ENCODE data around the gene KNSTRN. TPM values are rescaled to one million over a fixed set of nuclear protein-coding genes. Genes with fewer than 3 reads are reported as not detected.

KNSTRN gene
- total and polyA plus RNA-seq, 2 of the 13 experiments (the other 11 are each of a cell fraction or from before 2014, with no cell fraction given) = 20.3 to 62.3 TPM

GRCh38 chr15:40441565-40442531 lies 59.3 kb downstream of the KNSTRN start (continued):
- no peak for TF ChIP-seq ZNF143 (CRISPR knock-in tag; IDR thresholded peaks at IDR 0.05)
- 0 out of 2 replicates have a peak, but pooled peaks have one; percentile 35 for TF ChIP-seq TEAD2 (CRISPR knock-in tag; IDR thresholded peaks at IDR 0.05)
- no peak for TF ChIP-seq LRRFIP1 (CRISPR knock-in tag; conservative IDR thresholded peaks at IDR 0.05)
- no peak; the same call in 1 of the 2 replicates for TF ChIP-seq ZNF558 (CRISPR knock-in tag; IDR thresholded peaks at IDR 0.05; ENCODE audit: borderline replicate concordance)
- no peak for TF ChIP-seq CREBL2 (CRISPR knock-in tag; IDR thresholded peaks at IDR 0.05; ENCODE audit: borderline replicate concordance)
- TF ChIP-seq HDAC2 (CRISPR knock-in tag; IDR thresholded peaks at IDR 0.05) = no peak
- TF ChIP-seq MTF1 (CRISPR knock-in tag; IDR thresholded peaks at IDR 0.05) = no peak
- TF ChIP-seq MZF1 (CRISPR knock-in tag; IDR thresholded peaks at IDR 0.05; ENCODE audit: borderline replicate concordance) = no peak
- no peak for TF ChIP-seq ZNF274 (CRISPR knock-in tag; IDR thresholded peaks at IDR 0.05)
- no peak for TF ChIP-seq ZNF709 (CRISPR knock-in tag; IDR thresholded peaks at IDR 0.05)
- TF ChIP-seq, protein P1, sequence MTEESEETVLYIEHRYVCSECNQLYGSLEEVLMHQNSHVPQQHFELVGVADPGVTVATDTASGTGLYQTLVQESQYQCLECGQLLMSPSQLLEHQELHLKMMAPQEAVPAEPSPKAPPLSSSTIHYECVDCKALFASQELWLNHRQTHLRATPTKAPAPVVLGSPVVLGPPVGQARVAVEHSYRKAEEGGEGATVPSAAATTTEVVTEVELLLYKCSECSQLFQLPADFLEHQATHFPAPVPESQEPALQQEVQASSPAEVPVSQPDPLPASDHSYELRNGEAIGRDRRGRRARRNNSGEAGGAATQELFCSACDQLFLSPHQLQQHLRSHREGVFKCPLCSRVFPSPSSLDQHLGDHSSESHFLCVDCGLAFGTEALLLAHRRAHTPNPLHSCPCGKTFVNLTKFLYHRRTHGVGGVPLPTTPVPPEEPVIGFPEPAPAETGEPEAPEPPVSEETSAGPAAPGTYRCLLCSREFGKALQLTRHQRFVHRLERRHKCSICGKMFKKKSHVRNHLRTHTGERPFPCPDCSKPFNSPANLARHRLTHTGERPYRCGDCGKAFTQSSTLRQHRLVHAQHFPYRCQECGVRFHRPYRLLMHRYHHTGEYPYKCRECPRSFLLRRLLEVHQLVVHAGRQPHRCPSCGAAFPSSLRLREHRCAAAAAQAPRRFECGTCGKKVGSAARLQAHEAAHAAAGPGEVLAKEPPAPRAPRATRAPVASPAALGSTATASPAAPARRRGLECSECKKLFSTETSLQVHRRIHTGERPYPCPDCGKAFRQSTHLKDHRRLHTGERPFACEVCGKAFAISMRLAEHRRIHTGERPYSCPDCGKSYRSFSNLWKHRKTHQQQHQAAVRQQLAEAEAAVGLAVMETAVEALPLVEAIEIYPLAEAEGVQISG (CRISPR knock-in tag; IDR thresholded peaks at IDR 0.05) = peak; percentile 95
- peak; percentile 44; the same call in 1 of the 2 replicates for TF ChIP-seq GLI4 (CRISPR knock-in tag; IDR thresholded peaks at IDR 0.05; ENCODE audit: borderline replicate concordance)
- TF ChIP-seq ZFP91 (CRISPR knock-in tag; IDR thresholded peaks at IDR 0.05; ENCODE audit: borderline replicate concordance) = no peak; the same call in 1 of the 2 replicates
